GM19099 (cell line): ENCODE data around the gene KIF19.

Source experiments
- POLR2A ChIP-seq: IDR thresholded peaks from 3 replicates; pipeline ENCODE4 v1.6.1; 2011; ENCODE audit warnings: low read depth; ENCODE audit not compliant: insufficient read length; ENCODE audit errors: extremely low read depth

KIF19 gene

DNA sequence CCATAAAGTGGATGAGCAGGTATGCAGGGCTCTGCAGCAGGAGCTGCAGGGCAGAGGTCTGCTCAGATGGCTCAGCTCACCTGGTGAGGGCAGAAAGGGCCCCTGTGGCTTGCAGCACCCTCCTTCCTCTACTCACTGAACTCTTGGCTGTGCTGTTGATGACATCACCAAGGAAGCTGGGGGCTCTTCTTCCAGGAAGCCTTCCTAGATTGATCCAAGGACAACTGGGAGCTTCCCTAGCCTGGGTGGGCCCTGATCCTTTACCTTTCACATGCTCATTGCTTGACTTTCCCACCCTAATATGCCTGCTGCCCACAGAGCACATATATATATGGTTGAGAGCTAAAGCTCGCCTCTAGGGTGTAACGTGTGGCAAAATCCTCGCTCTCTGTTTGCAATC lies 2.5 kb downstream of the KIF19 start:
- no peak for TF ChIP-seq POLR2A

DNA sequence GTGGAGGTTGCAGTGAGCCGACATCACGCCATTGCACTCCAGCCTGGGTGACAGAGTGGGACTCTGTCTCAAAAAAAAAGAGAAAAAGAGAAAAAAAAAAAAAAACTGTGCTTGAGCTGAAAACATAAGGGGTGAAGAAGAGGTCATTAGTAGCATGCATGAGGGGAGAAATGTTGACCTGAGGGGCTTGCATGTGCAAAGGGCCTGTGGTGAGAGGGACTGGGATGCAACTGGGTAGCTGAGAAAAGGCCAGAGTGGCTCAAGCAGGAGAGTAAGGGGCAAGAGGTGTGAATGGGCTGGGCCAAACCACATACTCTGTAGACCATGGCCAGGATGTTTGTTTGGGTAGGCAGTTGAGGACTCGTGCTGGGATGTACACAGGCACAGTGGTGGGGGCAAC lies 3.4 kb downstream of the KIF19 start:
- no peak for TF ChIP-seq POLR2A

DNA sequence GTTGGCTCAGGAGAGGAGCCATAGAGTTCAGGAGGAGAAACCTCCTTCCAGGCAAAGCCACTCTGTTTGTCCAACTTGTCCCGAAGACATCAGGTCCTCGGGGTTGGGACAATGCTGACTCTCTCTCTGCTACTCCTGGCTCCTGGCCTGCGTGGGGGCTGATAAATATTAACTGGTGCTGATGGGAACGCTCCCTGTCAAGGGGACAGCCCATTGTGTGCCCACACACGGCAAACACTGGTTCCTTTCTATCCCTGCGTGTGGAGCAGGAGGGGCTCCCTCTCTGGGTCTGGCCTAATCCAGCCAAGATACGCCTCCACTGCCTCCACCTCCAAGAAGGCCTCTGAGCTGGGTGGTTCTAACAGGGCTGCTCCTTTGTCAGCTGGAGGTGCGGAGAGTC lies 4.4 kb downstream of the KIF19 start:
- no peak for TF ChIP-seq POLR2A

DNA sequence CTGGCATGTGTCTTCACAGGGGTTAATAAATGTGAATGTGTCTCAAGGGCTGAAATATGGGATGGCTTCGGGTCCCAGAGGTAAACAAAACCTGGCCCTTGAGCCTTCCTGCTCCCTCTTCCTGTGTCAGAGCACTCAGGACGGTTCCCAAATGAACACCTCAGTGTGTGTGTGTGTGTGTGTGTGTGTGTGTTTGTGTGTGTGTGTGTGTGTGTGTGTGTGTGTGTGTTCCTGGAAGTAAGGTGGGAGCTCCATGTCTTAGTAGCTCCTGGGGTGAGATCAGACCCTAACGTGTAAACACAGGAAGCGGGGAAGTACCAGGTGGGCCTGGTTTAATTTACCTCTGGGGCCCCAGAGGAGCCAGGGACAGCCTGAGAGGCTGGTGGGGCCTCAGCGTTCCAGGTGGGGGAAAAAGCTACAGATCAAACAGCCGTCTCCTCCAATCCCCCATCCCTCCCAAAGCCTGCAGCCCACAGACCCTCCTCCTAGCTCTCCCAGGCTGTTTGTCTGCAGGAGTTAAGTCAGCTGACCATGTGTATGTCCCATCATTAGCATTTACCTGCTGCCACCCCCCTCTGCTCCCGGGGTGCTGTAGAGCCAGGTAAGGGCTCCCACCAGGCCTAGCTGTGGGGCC lies 6.1 kb downstream of the KIF19 start:
- no peak for TF ChIP-seq POLR2A

DNA sequence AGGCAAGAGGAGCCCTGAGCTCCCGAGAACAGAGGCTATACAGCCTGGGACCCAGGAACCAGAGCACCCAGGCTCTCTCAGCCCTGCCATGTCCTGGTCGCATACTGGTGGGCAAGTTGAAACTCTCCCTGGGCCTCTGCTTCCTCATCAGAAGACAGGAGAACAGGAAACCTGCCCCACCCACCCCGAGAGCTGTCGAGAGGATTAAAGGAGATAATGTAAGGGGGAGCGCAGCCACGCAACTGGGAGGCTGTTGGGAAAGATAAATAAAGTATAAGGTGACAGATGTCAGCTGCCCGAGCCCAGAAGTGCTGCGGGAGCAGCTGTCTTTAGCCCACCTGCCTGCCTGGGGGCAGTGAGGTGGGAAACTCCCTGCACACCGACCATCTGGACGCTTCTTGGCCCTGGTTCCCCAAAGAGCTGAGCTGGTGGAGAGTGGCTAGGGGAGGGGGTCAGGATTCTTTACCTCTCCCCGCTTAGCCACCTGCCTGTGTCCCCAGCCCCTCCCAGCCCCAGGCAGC lies 6.8 kb downstream of the KIF19 start:
- TF ChIP-seq POLR2A: no peak

DNA sequence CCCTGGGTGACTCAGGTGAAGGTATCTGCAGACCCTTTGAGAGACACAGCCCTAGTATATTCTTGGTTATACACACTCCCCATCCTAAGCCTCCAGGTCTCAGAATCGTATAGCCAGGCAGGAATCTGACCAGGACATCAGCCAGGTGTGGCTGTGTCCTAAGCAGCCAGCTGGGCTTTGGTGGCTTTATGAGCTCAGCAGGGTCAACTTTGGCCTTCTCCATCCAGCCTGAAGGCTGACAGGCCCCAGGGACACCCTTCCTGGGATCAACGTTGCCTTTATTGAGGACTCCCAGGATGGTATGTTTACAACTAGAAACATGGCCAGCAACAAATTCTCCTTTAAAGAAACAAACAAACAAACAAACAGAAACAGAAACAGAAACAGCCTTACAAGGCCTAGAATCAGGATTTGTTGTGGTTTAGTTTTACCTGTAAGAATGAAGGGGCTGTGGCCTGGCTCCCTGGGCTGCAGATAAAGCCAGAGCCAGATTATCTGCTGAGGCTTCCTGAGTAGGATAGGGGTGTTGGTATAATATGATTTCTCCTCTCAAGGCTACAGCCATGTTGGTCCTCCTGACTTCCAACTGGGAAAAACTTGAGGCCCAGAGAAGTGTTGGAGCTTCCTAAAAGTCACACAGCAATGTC lies 8.5 kb downstream of the KIF19 start:
- TF ChIP-seq POLR2A: no peak

DNA sequence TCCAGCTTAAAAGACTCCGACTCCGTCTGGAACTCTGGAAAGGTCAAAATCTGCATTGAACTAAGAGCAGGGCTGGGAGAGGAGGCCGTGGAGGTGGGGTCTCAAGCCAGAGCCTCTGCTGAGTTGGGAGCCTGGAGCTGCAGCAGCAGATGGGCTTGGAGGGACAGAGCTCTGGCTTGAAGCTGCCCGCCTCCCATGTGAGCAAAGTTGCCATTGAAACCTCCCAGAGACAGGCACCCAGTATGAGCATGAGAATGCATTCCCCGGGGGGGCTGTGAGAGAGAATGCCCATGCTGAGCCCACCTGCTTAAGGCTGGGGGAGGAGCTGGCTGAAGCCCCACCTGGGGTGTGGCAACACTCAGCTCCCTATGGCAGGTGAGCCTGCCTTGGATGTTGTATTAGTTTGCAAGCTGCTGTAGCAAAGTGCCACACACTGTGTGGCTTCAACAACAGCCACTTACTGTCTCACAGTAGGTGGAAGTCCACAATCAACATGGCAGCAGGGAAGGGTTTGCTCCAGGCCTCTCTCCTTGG lies 9.6 kb downstream of the KIF19 start:
- no peak for TF ChIP-seq POLR2A

DNA sequence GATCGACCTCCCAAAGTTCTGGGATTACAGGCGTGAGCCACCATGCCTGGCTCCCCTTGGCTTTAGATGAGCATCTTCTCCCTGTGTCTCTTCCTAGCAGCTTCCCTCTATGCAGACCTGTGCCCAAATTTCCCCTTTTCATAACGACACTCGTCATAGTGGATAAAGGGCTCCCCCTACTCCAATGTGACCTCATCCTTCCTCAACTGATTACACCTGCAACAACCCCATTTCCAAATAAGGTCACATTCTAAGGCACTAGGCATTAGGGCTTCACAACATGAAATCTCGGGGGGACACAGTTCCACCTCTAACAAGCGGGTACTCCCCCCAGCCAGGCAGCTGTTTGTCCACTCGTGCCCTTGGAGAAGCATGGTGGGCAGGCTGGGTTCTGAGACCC lies 10.3 kb downstream of the KIF19 start:
- TF ChIP-seq POLR2A: no peak

DNA sequence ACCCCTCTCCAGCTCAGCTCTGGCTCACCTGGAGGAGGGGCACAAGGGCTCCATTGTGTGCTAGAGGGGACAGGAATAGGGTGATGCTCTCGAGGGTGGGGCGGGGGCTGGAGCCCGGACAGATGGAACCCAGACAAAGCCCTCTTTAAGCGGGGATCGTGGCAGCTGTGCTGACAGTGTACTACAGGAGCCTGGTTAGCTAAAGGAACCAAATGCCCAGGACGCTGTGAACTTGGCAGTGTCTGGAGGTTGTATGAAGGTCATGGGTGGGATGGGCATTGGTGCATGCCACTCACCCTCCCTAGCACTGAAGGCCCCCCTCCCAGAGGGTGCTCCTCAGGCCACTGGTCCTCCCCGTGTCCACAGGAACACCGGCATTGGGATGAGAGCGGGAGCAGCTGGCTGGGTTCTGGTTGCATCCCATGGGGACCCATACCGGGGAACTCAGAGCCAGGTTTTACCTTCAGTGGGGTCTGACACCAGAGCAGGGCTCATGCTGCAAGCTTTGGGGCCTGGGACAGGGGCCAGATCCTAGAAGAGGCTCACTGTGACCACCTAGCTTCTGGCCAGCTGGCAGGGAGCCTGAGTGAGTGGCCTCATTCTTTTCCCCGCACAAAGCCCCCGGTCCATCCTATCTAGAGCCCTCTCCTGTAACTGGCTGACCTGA lies 11.9 kb downstream of the KIF19 start:
- TF ChIP-seq POLR2A: no peak

DNA sequence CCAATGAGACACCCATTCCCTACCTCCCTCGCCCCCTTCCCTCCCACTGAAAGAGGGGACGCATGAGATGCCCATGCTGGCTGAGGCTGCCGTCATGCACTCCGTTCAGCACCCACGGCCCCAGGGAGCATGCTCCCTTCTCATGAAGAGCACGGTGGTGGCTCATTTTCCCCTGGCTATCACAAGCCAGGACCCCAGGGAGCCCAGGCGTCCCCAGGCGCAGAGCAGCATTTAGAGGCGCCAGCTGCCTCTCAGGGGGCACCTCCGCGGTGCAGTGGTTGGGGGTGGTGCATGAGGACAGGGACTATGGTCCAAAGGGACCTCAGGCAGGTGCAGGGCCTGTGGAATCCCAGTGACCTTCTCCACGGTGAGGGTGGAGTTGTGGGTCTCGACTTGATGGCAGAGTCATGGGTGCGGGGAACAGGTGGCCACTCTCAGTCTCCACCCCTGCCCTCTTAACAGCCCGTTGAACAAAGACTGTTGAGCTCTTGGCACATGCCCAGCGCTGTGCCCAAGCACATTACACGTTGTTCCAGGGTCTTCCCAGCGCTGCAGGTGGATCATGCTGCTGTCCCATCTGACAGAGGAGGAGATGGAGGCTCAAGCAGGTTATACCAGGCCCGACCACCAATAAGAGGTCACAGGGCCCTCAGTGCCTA lies 13.6 kb downstream of the KIF19 start:
- no peak for TF ChIP-seq POLR2A

DNA sequence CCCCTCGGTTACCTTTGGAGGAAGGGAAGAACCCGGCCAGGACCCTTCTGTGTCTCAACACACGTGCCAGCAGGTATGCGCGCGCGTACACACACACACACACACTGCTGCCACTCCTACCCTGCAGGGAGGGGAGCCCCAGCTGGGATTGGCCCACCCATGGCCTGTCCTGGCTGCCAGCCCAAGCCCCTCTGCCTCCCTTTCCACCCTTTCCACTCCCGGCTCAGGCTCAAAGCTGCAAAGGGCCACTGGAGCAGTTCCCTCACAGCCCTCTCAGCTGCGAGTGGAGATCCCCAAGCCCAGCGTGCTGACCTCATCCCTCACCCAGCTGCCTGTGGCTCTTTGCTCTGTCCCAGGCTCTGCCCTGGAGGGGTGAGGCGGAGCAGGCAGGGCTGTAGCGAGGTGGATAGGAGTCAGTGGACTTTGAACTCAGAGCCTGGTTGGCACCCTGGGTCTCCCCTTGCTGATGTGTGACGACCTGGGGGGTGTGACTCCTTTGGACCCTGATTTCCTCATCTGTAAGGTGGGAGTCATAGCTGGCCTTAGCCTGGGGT lies 14.5 kb downstream of the KIF19 start:
- no peak for TF ChIP-seq POLR2A

DNA sequence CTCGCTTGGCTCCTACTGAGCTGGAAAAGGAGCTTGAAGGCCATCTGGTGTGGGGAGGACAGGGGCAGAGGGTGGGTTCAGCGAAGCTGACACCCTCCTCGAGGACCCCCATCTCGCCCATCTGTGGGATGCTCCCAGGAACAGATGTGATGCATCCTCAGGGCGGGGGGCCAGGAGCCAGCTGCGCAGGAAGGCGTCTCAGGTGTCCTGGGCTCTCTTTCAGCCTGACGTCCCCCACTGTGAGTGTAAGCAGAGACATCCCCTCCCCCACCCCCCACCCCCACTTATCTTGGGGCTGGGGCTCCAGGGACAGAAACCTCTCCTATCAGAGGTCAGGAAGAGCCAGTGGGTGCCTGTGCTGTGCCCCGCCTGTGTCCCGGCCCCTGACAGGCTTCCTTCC lies 16.2 kb downstream of the KIF19 start:
- no peak for TF ChIP-seq POLR2A

DNA sequence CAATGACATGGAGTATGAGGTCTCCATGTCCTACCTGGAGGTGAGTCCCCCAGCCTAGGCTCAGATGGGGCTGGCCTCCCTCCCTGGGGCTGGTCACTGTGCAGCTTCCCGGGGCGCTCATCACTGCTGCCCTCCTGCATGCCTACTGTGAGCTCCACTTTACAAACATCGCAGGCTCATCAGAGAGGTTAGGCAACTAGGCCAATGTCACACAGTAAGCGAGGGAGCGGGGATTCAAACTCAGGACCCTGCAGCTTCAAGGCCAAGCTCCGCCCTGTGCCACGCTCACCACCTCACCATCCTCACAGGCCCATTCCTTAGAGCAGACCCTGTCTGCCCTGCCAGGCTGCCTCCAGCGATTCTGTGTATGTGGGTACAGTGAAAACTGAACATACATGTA lies 17.1 kb downstream of the KIF19 start:
- TF ChIP-seq POLR2A: no peak

DNA sequence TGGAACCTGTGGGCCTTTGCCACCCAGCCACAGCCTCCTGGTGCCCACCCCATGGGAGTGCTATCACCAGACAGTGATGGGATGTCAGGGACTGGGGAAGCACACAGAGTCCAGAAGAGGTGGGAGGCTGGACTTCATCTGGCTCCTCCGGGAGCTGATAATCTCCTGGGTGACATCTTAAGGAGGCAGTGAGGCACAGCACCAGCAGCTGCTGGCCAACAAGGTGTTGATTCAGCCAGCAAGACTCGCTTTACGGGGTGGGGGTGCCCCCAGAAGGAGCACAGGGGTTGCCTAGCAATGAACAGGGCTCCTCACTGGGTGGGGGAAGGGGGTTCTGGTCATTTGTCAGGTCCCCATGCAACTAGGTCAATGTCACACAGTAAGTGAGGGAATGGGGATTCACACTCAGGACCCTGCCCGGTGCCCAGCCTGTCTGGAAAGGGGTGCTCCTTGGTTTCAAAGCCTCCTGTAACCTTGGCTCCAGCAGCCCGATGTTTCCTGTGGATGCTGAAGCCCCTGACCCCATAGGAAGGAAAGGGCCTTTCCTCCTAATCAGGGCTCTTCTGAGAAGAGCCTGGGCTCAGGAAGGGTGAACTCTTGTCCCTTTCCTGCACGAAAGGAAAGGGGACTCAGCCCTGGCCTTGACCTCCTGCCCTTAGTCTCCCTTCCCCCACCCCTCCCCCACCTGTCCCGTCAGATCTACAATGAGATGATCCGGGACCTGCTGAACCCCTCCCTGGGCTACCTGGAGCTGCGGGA lies 17.7 kb downstream of the KIF19 start:
- TF ChIP-seq POLR2A: no peak
